ENCODE data around the gene BICRAL.

DNA sequence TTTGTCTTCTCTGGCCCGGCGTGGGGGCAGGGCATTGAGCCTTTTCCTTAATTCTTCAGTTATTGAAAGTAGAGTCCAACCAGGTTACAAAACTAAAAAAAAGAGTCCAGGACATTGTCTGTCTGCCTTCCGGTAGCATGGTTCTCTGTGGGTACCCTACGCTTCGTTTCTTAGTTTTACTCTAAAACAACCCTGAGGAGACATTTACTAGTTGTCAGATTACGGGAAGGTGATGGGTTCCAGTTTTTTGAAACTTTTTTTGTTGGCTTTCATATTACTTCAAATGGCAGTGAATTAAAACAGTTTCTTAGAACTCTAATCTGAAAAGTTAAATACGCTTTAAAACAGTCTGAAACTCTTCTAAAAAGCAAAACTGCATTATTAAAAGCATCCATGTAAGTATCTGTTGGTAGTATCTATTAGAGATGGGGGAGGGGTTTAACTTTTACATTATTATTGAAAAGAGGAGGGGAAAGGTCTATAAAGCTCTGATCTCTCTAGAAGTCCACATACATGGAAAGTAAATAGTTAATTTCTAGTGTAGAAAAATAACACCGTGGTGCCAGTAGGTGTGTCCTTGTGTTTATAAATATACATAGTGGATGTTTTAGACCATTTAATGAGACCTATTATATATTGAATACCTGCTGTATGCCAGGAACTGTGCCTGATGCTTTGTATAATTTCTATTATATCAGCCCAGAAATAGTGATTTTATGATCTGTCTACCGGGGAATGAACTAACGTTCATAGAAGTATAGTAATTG, 2.2 kb downstream of the BICRAL start:
- TF ChIP-seq POLR2A (IDR thresholded peaks at IDR 0.05) = no peak
- no peak for TF ChIP-seq CTCF (IDR thresholded peaks at IDR 0.05)
- TF ChIP-seq EP300 (IDR thresholded peaks at IDR 0.05) = no peak
- TF ChIP-seq POLR2AphosphoS5 (IDR thresholded peaks at IDR 0.05) = no peak

Data from stomach (tissue), 4 donors.